HepG2 (cell line): ENCODE data around the gene CDH23. TPM values are rescaled to one million over a fixed set of nuclear protein-coding genes. Genes with fewer than 3 reads are reported as not detected.

Experiments
- ATAC-seq: fragments of 200-7000 bp; cut with Tn5 transposase; 3 replicates; pipeline ENCODE4 v1.9.1; 2020; ENCODE audit warnings: mild to moderate bottlenecking, moderate library complexity
- BruUV-seq: library from RNA; stranded (reverse); fragments of 400-500 nt; replicated peaks from 2 replicates; lab custom pipeline; 2021; lab: Mats Ljungman, UMichigan
- CTCF ChIA-PET: fragments of 300-600 bp; formaldehyde crosslinking; extraction: SDS; loops from one replicate; lab custom pipeline; 2021; ENCODE audit warnings: low total read pairs, inconsistent platforms, low intra/inter-chr PET ratio; lab: Yijun Ruan, JAX
- POLR2A ChIA-PET: fragments of 350-600 bp; sonication (Branson Sonifier 250); formaldehyde crosslinking; loops from one replicate; lab custom pipeline; 2020; ENCODE audit warnings: antibody characterized with exemption, inconsistent platforms; lab: Yijun Ruan, JAX
- DNase-seq: peaks from one replicate; pipeline ENCODE4 v3.0.0-alpha.2; 2015; ENCODE audit warnings: low spot score
- FAIRE-seq: peaks from 3 replicates; lab custom pipeline; 2011; peaks lifted over from hg19 to GRCh38; lab: Jason Lieb, UNC
- H2AFZ ChIP-seq: one replicate; pipeline ENCODE4 v1.6.1; 2011; ENCODE audit warnings: low read length, inconsistent platforms
- H3K27ac ChIP-seq: fragments of 300-600 bp; 3 replicates; pipeline ENCODE4 v1.8.0; 2011; ENCODE audit warnings: mixed run types, mild to moderate bottlenecking, mixed read lengths, low read length, inconsistent platforms; ENCODE audit not compliant: insufficient read depth; ENCODE audit errors: extremely low read length
- H3K27me3 ChIP-seq, 2 experiments: fragments of 200-600 bp in 1 of 2; 2 replicates in 1 of 2; 3 replicates in 1 of 2; pipeline versions ENCODE4 v1.6.0 to v1.8.0; 2011; ENCODE audit warnings: low read length in 2 of 2, mild to moderate bottlenecking in 2 of 2, moderate library complexity in 2 of 2, inconsistent platforms in 1 of 2; ENCODE audit not compliant: insufficient read depth in 2 of 2, control insufficient read depth in 1 of 2
- H3K36me3 ChIP-seq, 2 experiments: fragments of 200-600 bp in 1 of 2; replicated peaks in 1 of 2; 2 replicates in 1 of 2; 3 replicates in 1 of 2; pipeline versions ENCODE4 v1.5.1 to v1.8.0; 2011; ENCODE audit warnings: low read length in 2 of 2, inconsistent platforms in 1 of 2; ENCODE audit not compliant: insufficient read depth in 2 of 2, control insufficient read depth in 1 of 2
- H3K4me1 ChIP-seq: 2 replicates; pipeline ENCODE4 v1.5.1; 2012; ENCODE audit warnings: low read length, inconsistent platforms; ENCODE audit not compliant: insufficient read depth
- H3K4me2 ChIP-seq: 2 replicates; pipeline ENCODE4 v1.6.0; 2011; ENCODE audit warnings: low read depth, low read length, inconsistent platforms
- H3K4me3 ChIP-seq, 3 experiments: fragments of 200-600 bp in 1 of 3; sonication (generic), shearing (Covaris generic) in 1 of 3; replicated peaks in 1 of 3; 2 replicates each; pipeline ENCODE4 v1.5.1; 2011 to 2016; ENCODE audit warnings: low read length in 3 of 3, inconsistent platforms in 2 of 3, low read depth in 2 of 3, mild to moderate bottlenecking in 2 of 3, control low read depth in 1 of 3, mixed read lengths in 1 of 3; ENCODE audit not compliant: insufficient read depth in 1 of 3
- H3K79me2 ChIP-seq: one replicate; pipeline ENCODE4 v1.6.1; 2011; ENCODE audit warnings: low read length, inconsistent platforms; ENCODE audit not compliant: insufficient read depth
- H3K9ac ChIP-seq: 2 replicates; pipeline ENCODE4 v1.6.0; 2011; ENCODE audit warnings: mild to moderate bottlenecking, low read depth, low read length, inconsistent platforms; ENCODE audit not compliant: insufficient read depth
- H3K9me3 ChIP-seq: 2 replicates; pipeline ENCODE4 v1.5.1; 2012; ENCODE audit warnings: mild to moderate bottlenecking, low read length
- H4K20me1 ChIP-seq: 2 replicates; pipeline ENCODE4 v1.6.0; 2011; ENCODE audit warnings: inconsistent platforms, mild to moderate bottlenecking, low read length, moderate library complexity; ENCODE audit not compliant: insufficient read depth
- ARNTL ChIP-seq: sonication (generic); formaldehyde crosslinking; IDR thresholded peaks from 2 replicates; pipeline ENCODE4 v1.4.0; 2020; ENCODE audit warnings: mild to moderate bottlenecking, missing genetic modification reagents
- CBX5 ChIP-seq: sonication (generic); formaldehyde crosslinking; IDR thresholded peaks from 2 replicates; pipeline ENCODE4 v1.4.0; 2020; ENCODE audit warnings: missing genetic modification reagents, borderline replicate concordance
- CEBPB ChIP-seq: IDR thresholded peaks from 2 replicates; pipeline ENCODE4 v1.6.1; 2011; ENCODE audit warnings: low read depth, low read length, improper control_type of control experiment, borderline replicate concordance
- E2F1 ChIP-seq: sonication (generic); formaldehyde crosslinking; IDR thresholded peaks from 2 replicates; pipeline ENCODE4 v1.5.0; 2020; ENCODE audit warnings: missing genetic modification reagents
- ELF3 ChIP-seq: IDR thresholded peaks from 2 replicates; pipeline ENCODE4 v1.6.1; 2016; ENCODE audit warnings: missing genetic modification reagents, missing compliant biosample characterization
- ELF4 ChIP-seq: sonication (generic); formaldehyde crosslinking; IDR thresholded peaks from 2 replicates; pipeline ENCODE4 v1.5.0; 2020; ENCODE audit warnings: missing genetic modification reagents, mild to moderate bottlenecking, moderate library complexity, borderline replicate concordance
- GATAD2A ChIP-seq: IDR thresholded peaks from 2 replicates; pipeline ENCODE4 v1.6.1; 2016
- MTERF4 ChIP-seq: sonication (generic); formaldehyde crosslinking; IDR thresholded peaks from 2 replicates; pipeline ENCODE4 v1.8.0; 2023; ENCODE audit warnings: mild to moderate bottlenecking, missing genetic modification reagents
- PAX8 ChIP-seq: sonication (generic); formaldehyde crosslinking; IDR thresholded peaks from 2 replicates; pipeline ENCODE4 v1.8.0; 2022; ENCODE audit warnings: mild to moderate bottlenecking, missing genetic modification reagents, borderline replicate concordance
- RBFOX2 ChIP-seq: fragments of 200-400 bp; formaldehyde crosslinking; IDR thresholded peaks from 2 replicates; pipeline ENCODE4 v1.6.1; 2017; ENCODE audit warnings: low read depth, mild to moderate bottlenecking, low read length
- ZFAT ChIP-seq: sonication (generic); formaldehyde crosslinking; conservative IDR thresholded peaks from 2 replicates; pipeline ENCODE4 v1.8.1; 2023; ENCODE audit warnings: missing genetic modification reagents, inconsistent platforms
- ZNF530 ChIP-seq: sonication (generic); formaldehyde crosslinking; IDR thresholded peaks from 2 replicates; pipeline ENCODE4 v1.5.0; 2020; ENCODE audit warnings: low read depth, mild to moderate bottlenecking, missing genetic modification reagents
- WGBS: methylation state at CpG from one replicate; pipeline ENCODE4 v1.1.6; 2017; ENCODE audit warnings: low lambda C conversion rate; 5-methylcytosine and 5-hydroxymethylcytosine counted together
- in situ Hi-C: cut with HindIII; loops from 2 replicates; pipeline ENCODE4 v1.10.0; 2017; ENCODE audit warnings: low pct_unique_long_range_greater_than_20kb; ENCODE audit not compliant: extremely low pct_ligation_motif_present
- intact Hi-C: fragments of 100-400 bp; cut with micrococcal nuclease; formaldehyde crosslinking; loops from one replicate; pipeline ENCODE4 v1.10.0; 2022; ENCODE audit not compliant: unreplicated experiment
- polyA plus RNA-seq, 8 experiments: library from polyadenylated mRNA; depleted of rRNA in 3 of 8; stranded (reverse) in 7 of 8; unstranded in 1 of 8; fragments of >200 nt; fragmentation: Illumina TruSeq in 4 of 8; extraction: Trizol in 4 of 8; gene quantifications; 2 replicates each; pipeline versions ENCODE4 v1.2.1 to v1.2.3, GENCODE V29; 2011 to 2016; ENCODE audit warnings: low read depth in 4 of 8, missing spikeins in 1 of 8, mixed read lengths in 1 of 8; ENCODE audit not compliant: insufficient read depth in 1 of 8
- total RNA-seq, 5 experiments: library from RNA; depleted of rRNA; stranded (reverse); fragments of >200 nt; fragmentation: Illumina TruSeq; extraction: Trizol; gene quantifications; 2 replicates each; pipeline ENCODE4 v1.2.3, GENCODE V29; 2016; ENCODE audit warnings: low read depth in 1 of 5

The CDH23 gene
- total and polyA plus RNA-seq, 2 of the 13 experiments (the other 11 are each of a cell fraction or from before 2014, with no cell fraction given) = 0.13 TPM; not detected in 1

GRCh38 chr10:71526653-71527052 lies 129.9 kb downstream of the CDH23 start (continued):
- TF ChIP-seq ZFAT (CRISPR knock-in tag) (no peak), ELF3 (no peak), RBFOX2 (no peak), CEBPB (no peak)

DNA sequence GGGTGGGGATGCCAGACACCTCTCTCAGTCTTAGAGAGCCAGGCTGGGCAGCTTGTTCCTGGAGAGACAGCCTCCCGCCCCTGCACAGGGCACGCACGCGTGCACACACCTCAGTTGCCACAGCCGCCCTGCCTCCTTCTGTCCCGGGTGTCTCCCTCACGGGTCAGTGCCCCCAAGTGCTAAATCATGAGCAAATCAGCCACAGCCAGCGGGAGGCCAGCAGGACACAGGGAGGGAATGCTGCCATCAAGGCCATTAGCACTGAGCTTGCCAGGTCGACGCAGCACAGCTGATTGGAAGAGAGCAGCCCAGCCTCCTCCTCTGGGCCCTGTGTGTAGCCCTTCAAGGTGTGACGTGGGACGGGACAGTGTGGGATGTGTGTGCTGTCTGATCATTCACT lies 130.4 kb downstream of the CDH23 start:
- in situ Hi-C loops = no loop called here
- Histone ChIP-seq H3K4me3 (no peak overlapping the region), H3K4me1 (peaks cover 7% of the 10 kb centered on the region), H2AFZ (no peak overlapping the region), H3K27me3 (peaks cover 3 to 28% of the 10 kb centered on the region in 2 experiments; a peak in 4 of 5 replicates), H3K36me3 (no peaks in the 10 kb centered on the region), H3K9ac (no peak overlapping the region), H3K9me3 (no peaks in the 10 kb centered on the region), H3K27ac (no peak overlapping the region), H3K79me2 (no peaks in the 10 kb centered on the region), H4K20me1 (no peaks in the 10 kb centered on the region), H3K4me2 (no peak overlapping the region)
- BruUV-seq = no TSS peak
- DNase-seq (no peak), ATAC-seq (no peak), FAIRE-seq (no peak)
- TF ChIP-seq MTERF4 (CRISPR knock-in tag) (no peak), ARNTL (CRISPR knock-in tag) (no peak), GATAD2A (CRISPR knock-in tag) (no peak), ZNF530 (no peak), PAX8 (CRISPR knock-in tag) (no peak), ELF4 (no peak), E2F1 (no peak), CBX5 (CRISPR knock-in tag) (no peak)
- ChIA-PET CTCF (no interaction called here), POLR2A (no interaction called here)
- intact Hi-C loops = no loop called here
- WGBS = no CpG with 5 or more reads among the region's 12 CpGs
